K562 (cell line): ENCODE results near the gene KDF1. TPM values are rescaled to one million over a fixed set of nuclear protein-coding genes. Genes with fewer than 3 reads are reported as not detected.

ENCODE experiments used
- ATAC-seq: fragments of 200-7000 bp; cut with Tn5 transposase; 3 replicates; pipeline ENCODE4 v1.9.1; 2020; ENCODE audit warnings: moderate library complexity
- BruUV-seq: library from RNA; stranded (reverse); fragments of 400-500 nt; replicated peaks from 2 replicates; lab custom pipeline; 2021; lab: Mats Ljungman, UMichigan
- CTCF ChIA-PET: fragments of 300-600 bp; formaldehyde crosslinking; extraction: SDS; loops from one replicate; lab custom pipeline; 2021; ENCODE audit warnings: low intra/inter-chr PET ratio; lab: Yijun Ruan, JAX
- POLR2A ChIA-PET: fragments of 300-600, 350-650 bp; sonication (Branson Sonifier 250); formaldehyde crosslinking; extraction: SDS; loops from one replicate; lab custom pipeline; 2021; ENCODE audit warnings: antibody characterized with exemption, inconsistent platforms; lab: Yijun Ruan, JAX
- DNase-seq, 4 experiments: peaks; one replicate each; pipeline versions ENCODE4 v3.0.0 to v3.0.0-alpha.2; 2011 to 2018; ENCODE audit warnings: low spot score in 3 of 4, mixed read lengths in 3 of 4; ENCODE audit errors: extremely low read depth in 1 of 4
- FAIRE-seq: peaks from 2 replicates; lab custom pipeline; 2011; peaks lifted over from hg19 to GRCh38; lab: Jason Lieb, UNC
- H2AFZ ChIP-seq: 2 replicates; pipeline ENCODE4 v1.6.0; 2011; ENCODE audit warnings: low read depth, low read length, control low read depth, inconsistent platforms
- H3K27ac ChIP-seq: fragments of 200-600 bp; 3 replicates; pipeline ENCODE4 v1.8.0; 2011; ENCODE audit warnings: low read depth, mild to moderate bottlenecking, control low read depth, inconsistent platforms, low read length, moderate library complexity, mixed read lengths; ENCODE audit errors: extremely low read depth
- H3K27me3 ChIP-seq, 2 experiments: fragments of 300-600 bp in 1 of 2; 2 replicates in 1 of 2; 3 replicates in 1 of 2; pipeline versions ENCODE4 v1.6.0 to v1.8.0; 2011; ENCODE audit warnings: inconsistent platforms in 2 of 2, low read length in 2 of 2, mild to moderate bottlenecking in 1 of 2, mixed read lengths in 1 of 2, moderate library complexity in 1 of 2; ENCODE audit not compliant: control insufficient read depth in 2 of 2, insufficient read depth in 2 of 2
- H3K36me3 ChIP-seq: fragments of 300-600 bp; 3 replicates; pipeline ENCODE4 v1.8.0; 2011; ENCODE audit warnings: mild to moderate bottlenecking, low read length, inconsistent platforms; ENCODE audit not compliant: control insufficient read depth, insufficient read depth
- H3K4me1 ChIP-seq, 2 experiments: fragments of 200-600 bp in 1 of 2; replicated peaks in 1 of 2; 2 replicates in 1 of 2; 3 replicates in 1 of 2; pipeline versions ENCODE4 v1.5.1 to v1.8.0; 2011; ENCODE audit warnings: inconsistent platforms in 2 of 2, low read length in 2 of 2, mild to moderate bottlenecking in 1 of 2, mixed read lengths in 1 of 2, moderate library complexity in 1 of 2; ENCODE audit not compliant: control insufficient read depth in 2 of 2, insufficient read depth in 2 of 2
- H3K4me2 ChIP-seq: 2 replicates; pipeline ENCODE4 v1.6.1; 2011; ENCODE audit warnings: low read length, control low read depth, inconsistent platforms, mixed read lengths; ENCODE audit not compliant: insufficient read depth
- H3K4me3 ChIP-seq: fragments of 200-600 bp; sonication (generic), shearing (Covaris generic); 2 replicates; pipeline ENCODE4 v1.5.1; 2016; ENCODE audit warnings: control low read depth, inconsistent platforms
- H3K79me2 ChIP-seq: fragments of 200-600 bp; 3 replicates; pipeline ENCODE4 v1.8.0; 2011; ENCODE audit warnings: low read length, inconsistent platforms; ENCODE audit not compliant: control insufficient read depth, insufficient read depth
- H3K9ac ChIP-seq, 2 experiments: 2 replicates each; pipeline versions ENCODE4 v1.6.0 to v1.6.1; 2011; ENCODE audit warnings: low read depth in 2 of 2, low read length in 2 of 2, control low read depth in 1 of 2, inconsistent platforms in 1 of 2, mild to moderate bottlenecking in 1 of 2, mixed read lengths in 1 of 2; ENCODE audit not compliant: insufficient read depth in 1 of 2
- H3K9me1 ChIP-seq: one replicate; pipeline ENCODE4 v1.6.0; 2011; ENCODE audit warnings: inconsistent platforms, mild to moderate bottlenecking, low read length, moderate library complexity; ENCODE audit not compliant: control insufficient read depth, insufficient read depth
- H3K9me3 ChIP-seq: replicated peaks from 2 replicates; pipeline ENCODE4 v1.5.1; 2011; ENCODE audit warnings: low read depth, low read length, inconsistent platforms; ENCODE audit not compliant: control insufficient read depth, insufficient read depth
- H4K20me1 ChIP-seq: replicated peaks from 2 replicates; pipeline ENCODE4 v1.6.1; 2011; ENCODE audit warnings: low read length, inconsistent platforms, mixed read lengths; ENCODE audit not compliant: control insufficient read depth, insufficient read depth
- BCOR ChIP-seq: fragments of 450-650 bp; IDR thresholded peaks from 2 replicates; pipeline ENCODE4 v1.6.1; 2016
- CHD4 ChIP-seq: fragments of 200-600 bp; sonication (generic); IDR thresholded peaks from 3 replicates; pipeline ENCODE4 v1.6.1; 2012; ENCODE audit warnings: low read depth, mild to moderate bottlenecking, mixed read lengths, low read length, inconsistent platforms; ENCODE audit not compliant: insufficient read depth, insufficient replicate concordance, poor library complexity, severe bottlenecking
- CXXC5 ChIP-seq: fragments of 250-450 bp; sonication (Bioruptor Pico); IDR thresholded peaks from 2 replicates; pipeline ENCODE4 v1.8.0; 2022; ENCODE audit warnings: inconsistent platforms, mild to moderate bottlenecking, moderate library complexity
- ELF2 ChIP-seq: fragments of 250-450 bp; sonication (Bioruptor Pico); IDR thresholded peaks from 2 replicates; pipeline ENCODE4 v1.5.0; 2021; ENCODE audit warnings: mild to moderate bottlenecking
- HDAC1 ChIP-seq, 2 experiments: fragments of 450-650 bp; IDR thresholded peaks; 2 replicates each; pipeline ENCODE4 v1.6.1; 2016 to 2017; ENCODE audit warnings: inconsistent platforms in 1 of 2, mild to moderate bottlenecking in 1 of 2, moderate library complexity in 1 of 2
- NR2C1 ChIP-seq, 2 experiments: fragments of 450-650 bp; IDR thresholded peaks; 2 replicates each; pipeline ENCODE4 v1.6.1; 2017; ENCODE audit warnings: mild to moderate bottlenecking in 2 of 2, antibody characterized with exemption in 1 of 2, inconsistent platforms in 1 of 2, missing compliant biosample characterization in 1 of 2, missing genetic modification characterization in 1 of 2
- RBM34 ChIP-seq: fragments of 200-400 bp; formaldehyde crosslinking; IDR thresholded peaks from 2 replicates; pipeline ENCODE4 v1.6.1; 2018; ENCODE audit warnings: low read length, borderline replicate concordance; ENCODE audit not compliant: insufficient read depth
- YBX1 ChIP-seq: fragments of 450-650 bp; IDR thresholded peaks from 2 replicates; pipeline ENCODE4 v1.7.1; 2016; ENCODE audit warnings: mild to moderate bottlenecking
- ZNF23 ChIP-seq: fragments of 250-450 bp; sonication (Bioruptor Pico); IDR thresholded peaks from 2 replicates; pipeline ENCODE4 v1.4.0; 2020; ENCODE audit warnings: mild to moderate bottlenecking
- ZNF311 ChIP-seq: fragments of 250-450 bp; sonication (Bioruptor Pico); IDR thresholded peaks from 2 replicates; pipeline ENCODE4 v1.4.0; 2020; ENCODE audit warnings: mild to moderate bottlenecking, moderate library complexity
- ZNF445 ChIP-seq: fragments of 250-450 bp; sonication (Bioruptor Pico); IDR thresholded peaks from 2 replicates; pipeline ENCODE4 v1.4.0; 2020; ENCODE audit warnings: low read depth, mild to moderate bottlenecking, moderate library complexity
- ZNF76 ChIP-seq: fragments of 250-450 bp; sonication (Bioruptor Pico); IDR thresholded peaks from 2 replicates; pipeline ENCODE4 v1.4.0; 2020; ENCODE audit warnings: mild to moderate bottlenecking, moderate library complexity, borderline replicate concordance
- WGBS: fragments of 100-300 bp; shearing (Covaris generic); methylation state at CpG from one replicate; pipeline ENCODE4 v1.1.6; 2016; ENCODE audit warnings: low coverage, mixed read lengths; ENCODE audit not compliant: insufficient coverage; ENCODE audit errors: missing lambda C conversion rate; 5-methylcytosine and 5-hydroxymethylcytosine counted together
- in situ Hi-C: fragments of 300-500 bp; cut with MboI; formaldehyde crosslinking; loops from 4 replicates; pipeline ENCODE4 v1.15.0; 2018; ENCODE audit warnings: inconsistent platforms, mixed read lengths
- intact Hi-C: fragments of 100-400 bp; cut with micrococcal nuclease; formaldehyde crosslinking; loops from 2 replicates; pipeline ENCODE4 v1.14.2; 2022
- polyA plus RNA-seq, 8 experiments: library from polyadenylated mRNA; depleted of rRNA in 4 of 8; stranded (reverse) in 5 of 8; unstranded in 3 of 8; fragments of >200 nt; fragmentation: Nextera tagmentation in 2 of 8; fragmentation: Illumina TruSeq in 1 of 8; extraction: Ambion mirVana in 2 of 8; extraction: Trizol in 1 of 8; gene quantifications; 2 replicates each; pipeline versions ENCODE4 v1.2.1 to v1.2.3, GENCODE V29; 2011 to 2014; ENCODE audit warnings: inconsistent platforms in 1 of 8, missing spikeins in 1 of 8
- total RNA-seq, 7 experiments: library from RNA; depleted of rRNA in 6 of 7; stranded (reverse); fragments of >200 nt in 6 of 7; fragmentation: Illumina TruSeq in 2 of 7; extraction: Trizol in 2 of 7; gene quantifications; 2 replicates each; pipeline versions ENCODE4 v1.2.1 to v1.2.3, GENCODE V29; 2011 to 2021; ENCODE audit warnings: low replicate concordance in 1 of 7
- TF ChIP-seq, protein P1 (sequence below): fragments of 250-450 bp; sonication (Bioruptor Pico); IDR thresholded peaks from 2 replicates; pipeline ENCODE4 v1.8.0; 2021; ENCODE audit warnings: borderline replicate concordance, mild to moderate bottlenecking, moderate library complexity; ENCODE audit not compliant: poor library complexity, severe bottlenecking
- TF ChIP-seq, protein P2 (sequence below): fragments of 450-650 bp; formaldehyde crosslinking; IDR thresholded peaks from 2 replicates; pipeline ENCODE4 v1.4.0; 2020; ENCODE audit warnings: mild to moderate bottlenecking, moderate library complexity
- TF ChIP-seq, protein P3 (sequence below): fragments of 250-450 bp; sonication (Bioruptor Pico); IDR thresholded peaks from 2 replicates; pipeline ENCODE4 v1.5.0; 2021

Gene KDF1
- total and polyA plus RNA-seq, 9 of the 15 experiments (the other 6 are each of a cell fraction or from before 2014, with no cell fraction given) = 0.38 to 1.9 (median 0.83) TPM

DNA sequence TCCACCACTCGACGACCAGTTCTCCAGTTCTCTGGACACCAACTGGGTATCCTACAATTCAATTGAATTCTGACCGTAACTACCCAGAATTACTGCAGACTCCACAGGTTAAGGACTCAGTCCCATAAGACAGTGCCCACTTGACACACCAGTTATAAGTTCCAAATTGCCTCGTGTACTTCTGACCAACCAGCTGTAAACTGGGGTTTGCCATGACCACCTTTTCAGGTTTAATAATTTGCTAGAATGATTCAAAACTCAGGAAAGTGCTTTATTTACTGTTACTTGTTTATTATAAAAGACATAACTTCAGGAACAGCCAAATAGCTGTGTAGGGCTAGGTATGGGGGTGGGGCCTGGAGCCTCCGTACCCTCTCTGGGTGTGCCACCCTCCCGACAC, 23.4 kb downstream of the KDF1 start:
- BruUV-seq = no TSS peak

More for the DNA sequence above, 23.4 kb downstream of the KDF1 start:
- no peaks in the 10 kb centered on the region for H3K9me1 ChIP-seq
- TF ChIP-seq ZNF23 (CRISPR knock-in tag) (no peak), BCOR (no peak), YBX1 (no peak), RBM34 (no peak), HDAC1 (IDR thresholded peaks at IDR 0.05) (no peak), ZNF445 (CRISPR knock-in tag) (no peak), ZNF76 (CRISPR knock-in tag) (no peak), CHD4 (no peak), ZNF311 (CRISPR knock-in tag) (no peak), NR2C1 (IDR thresholded peaks at IDR 0.05) (no peak), NR2C1 (tag; IDR thresholded peaks at IDR 0.05) (no peak), ELF2 (CRISPR knock-in tag) (no peak), CXXC5 (CRISPR knock-in tag) (no peak)
- TF ChIP-seq, protein P1, sequence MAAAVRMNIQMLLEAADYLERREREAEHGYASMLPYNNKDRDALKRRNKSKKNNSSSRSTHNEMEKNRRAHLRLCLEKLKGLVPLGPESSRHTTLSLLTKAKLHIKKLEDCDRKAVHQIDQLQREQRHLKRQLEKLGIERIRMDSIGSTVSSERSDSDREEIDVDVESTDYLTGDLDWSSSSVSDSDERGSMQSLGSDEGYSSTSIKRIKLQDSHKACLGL (CRISPR knock-in tag) = no peak
- TF ChIP-seq, protein P2, sequence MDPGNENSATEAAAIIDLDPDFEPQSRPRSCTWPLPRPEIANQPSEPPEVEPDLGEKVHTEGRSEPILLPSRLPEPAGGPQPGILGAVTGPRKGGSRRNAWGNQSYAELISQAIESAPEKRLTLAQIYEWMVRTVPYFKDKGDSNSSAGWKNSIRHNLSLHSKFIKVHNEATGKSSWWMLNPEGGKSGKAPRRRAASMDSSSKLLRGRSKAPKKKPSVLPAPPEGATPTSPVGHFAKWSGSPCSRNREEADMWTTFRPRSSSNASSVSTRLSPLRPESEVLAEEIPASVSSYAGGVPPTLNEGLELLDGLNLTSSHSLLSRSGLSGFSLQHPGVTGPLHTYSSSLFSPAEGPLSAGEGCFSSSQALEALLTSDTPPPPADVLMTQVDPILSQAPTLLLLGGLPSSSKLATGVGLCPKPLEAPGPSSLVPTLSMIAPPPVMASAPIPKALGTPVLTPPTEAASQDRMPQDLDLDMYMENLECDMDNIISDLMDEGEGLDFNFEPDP (CRISPR knock-in tag) = no peak
- TF ChIP-seq, protein P3, sequence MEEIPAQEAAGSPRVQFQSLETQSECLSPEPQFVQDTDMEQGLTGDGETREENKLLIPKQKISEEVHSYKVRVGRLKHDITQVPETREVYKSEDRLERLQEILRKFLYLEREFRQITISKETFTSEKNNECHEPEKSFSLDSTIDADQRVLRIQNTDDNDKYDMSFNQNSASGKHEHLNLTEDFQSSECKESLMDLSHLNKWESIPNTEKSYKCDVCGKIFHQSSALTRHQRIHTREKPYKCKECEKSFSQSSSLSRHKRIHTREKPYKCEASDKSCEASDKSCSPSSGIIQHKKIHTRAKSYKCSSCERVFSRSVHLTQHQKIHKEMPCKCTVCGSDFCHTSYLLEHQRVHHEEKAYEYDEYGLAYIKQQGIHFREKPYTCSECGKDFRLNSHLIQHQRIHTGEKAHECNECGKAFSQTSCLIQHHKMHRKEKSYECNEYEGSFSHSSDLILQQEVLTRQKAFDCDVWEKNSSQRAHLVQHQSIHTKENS (CRISPR knock-in tag) = no peak
- TF ChIP-seq, all 486 proteins: peak for 0
- DNase-seq (no peak), FAIRE-seq (peak; percentile 23), ATAC-seq (no peak)
- no peaks in the 10 kb centered on the region; a peak in 1 of 5 replicates for H3K4me1 ChIP-seq
- H3K27me3 ChIP-seq = no peaks in the 10 kb centered on the region
- intact Hi-C loops (no loop called here), in situ Hi-C loops (no loop called here)
- peaks cover 61% of the 10 kb centered on the region for H3K79me2 ChIP-seq
- CTCF ChIA-PET = no interaction called here
- no peaks in the 10 kb centered on the region for H3K9me3 ChIP-seq
- peaks cover 86% of the 10 kb centered on the region for H3K36me3 ChIP-seq
- 91% methylated on average over 6 of the region's 6 CpGs for WGBS
- H3K9ac ChIP-seq = no peak overlapping the region
- no peak overlapping the region for H3K27ac ChIP-seq
- POLR2A ChIA-PET = interaction anchor here (0.9 to 2.3 kb wide), 2 partner anchors 10 to 13 kb away, joined by 3 to 12 read pairs; no protein-coding TSS in a partner anchor
- no peak overlapping the region for H3K4me2 ChIP-seq
- H3K4me3 ChIP-seq = no peak overlapping the region
- H4K20me1 ChIP-seq = 0 out of 2 replicates have a peak, but pooled peaks cover 10% of the 10 kb centered on the region
- no peak overlapping the region for H2AFZ ChIP-seq
